KMS-11 (cell line): ENCODE data around the gene PDE8B.

Experiments
- H2AFZ ChIP-seq: fragments of 200-600 bp; sonication (generic); 2 replicates; pipeline ENCODE4 v1.6.1; 2016; ENCODE audit warnings: antibody characterized with exemption, mixed run types, low read depth
- H3K27ac ChIP-seq: fragments of 200-600 bp; sonication (generic); 2 replicates; pipeline ENCODE4 v1.6.1; 2016; ENCODE audit warnings: mild to moderate bottlenecking, mixed run types
- H3K27me3 ChIP-seq: fragments of 200-600 bp; sonication (generic); 2 replicates; pipeline ENCODE4 v1.6.1; 2017; ENCODE audit warnings: mild to moderate bottlenecking, low read depth, mixed run types, moderate library complexity; ENCODE audit not compliant: insufficient read depth
- H3K36me3 ChIP-seq: fragments of 200-600 bp; sonication (generic); 2 replicates; pipeline ENCODE4 v1.6.1; 2017; ENCODE audit warnings: mild to moderate bottlenecking, mixed run types; ENCODE audit not compliant: insufficient read depth
- H3K4me1 ChIP-seq: fragments of 200-600 bp; sonication (generic); 2 replicates; pipeline ENCODE4 v1.6.1; 2016; ENCODE audit warnings: mild to moderate bottlenecking, low read depth, mixed run types; ENCODE audit not compliant: poor library complexity, severe bottlenecking
- H3K4me2 ChIP-seq: fragments of 200-600 bp; sonication (generic); 2 replicates; pipeline ENCODE4 v1.7.0; 2016; ENCODE audit warnings: mild to moderate bottlenecking, mixed run types
- H3K4me3 ChIP-seq: fragments of 200-600 bp; sonication (generic); IDR thresholded peaks from 2 replicates; pipeline ENCODE4 v1.6.1; 2017; ENCODE audit warnings: low read depth, low read length, mixed read lengths; ENCODE audit not compliant: insufficient read depth
- H3K79me2 ChIP-seq: fragments of 200-600 bp; sonication (generic); 2 replicates; pipeline ENCODE4 v1.6.1; 2016; ENCODE audit warnings: low read depth, mixed run types; ENCODE audit not compliant: insufficient read depth
- H3K9ac ChIP-seq: fragments of 200-600 bp; sonication (generic); 2 replicates; pipeline ENCODE4 v1.6.1; 2016; ENCODE audit warnings: mild to moderate bottlenecking, mixed run types
- H4K20me1 ChIP-seq: fragments of 200-600 bp; sonication (generic); 2 replicates; pipeline ENCODE4 v1.6.1; 2016; ENCODE audit warnings: mild to moderate bottlenecking, mixed run types; ENCODE audit not compliant: insufficient read depth
- TF ChIP-seq, protein P1 (sequence below): fragments of 200-600 bp; sonication (generic); conservative IDR thresholded peaks from 2 replicates; pipeline ENCODE4 v1.6.1; 2017; ENCODE audit warnings: low read depth, mild to moderate bottlenecking, antibody characterized with exemption, low read length, moderate library complexity, mixed read lengths

PDE8B gene

DNA sequence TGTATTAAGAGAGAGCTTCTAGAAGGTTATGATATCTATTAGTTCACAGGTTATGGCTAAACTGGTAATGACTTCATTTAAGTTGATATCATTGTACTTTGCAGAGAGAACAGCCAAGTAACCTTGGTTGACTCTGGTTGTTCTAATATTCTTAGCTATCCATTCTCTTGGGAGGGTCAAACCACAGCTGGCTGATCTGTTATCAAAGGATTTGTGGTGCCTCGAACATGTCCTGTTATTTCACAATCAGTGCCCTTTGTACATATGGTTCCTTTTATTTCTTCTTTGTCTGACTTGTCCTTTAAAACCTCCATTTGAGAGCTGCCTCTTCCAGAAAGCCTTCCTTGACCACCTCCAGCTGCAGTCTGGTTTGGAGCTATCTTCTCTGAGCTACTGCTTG lies 61.7 kb downstream of the PDE8B start:
- Histone ChIP-seq H3K27me3 (no peaks in the 10 kb centered on the region), H3K79me2 (no peaks in the 10 kb centered on the region), H3K36me3 (no peaks in the 10 kb centered on the region), H3K27ac (no peak overlapping the region), H4K20me1 (no peaks in the 10 kb centered on the region), H3K9ac (no peak overlapping the region), H3K4me2 (no peak overlapping the region), H3K4me1 (no peaks in the 10 kb centered on the region), H2AFZ (no peak overlapping the region), H3K4me3 (no peak overlapping the region)
- TF ChIP-seq, protein P1, sequence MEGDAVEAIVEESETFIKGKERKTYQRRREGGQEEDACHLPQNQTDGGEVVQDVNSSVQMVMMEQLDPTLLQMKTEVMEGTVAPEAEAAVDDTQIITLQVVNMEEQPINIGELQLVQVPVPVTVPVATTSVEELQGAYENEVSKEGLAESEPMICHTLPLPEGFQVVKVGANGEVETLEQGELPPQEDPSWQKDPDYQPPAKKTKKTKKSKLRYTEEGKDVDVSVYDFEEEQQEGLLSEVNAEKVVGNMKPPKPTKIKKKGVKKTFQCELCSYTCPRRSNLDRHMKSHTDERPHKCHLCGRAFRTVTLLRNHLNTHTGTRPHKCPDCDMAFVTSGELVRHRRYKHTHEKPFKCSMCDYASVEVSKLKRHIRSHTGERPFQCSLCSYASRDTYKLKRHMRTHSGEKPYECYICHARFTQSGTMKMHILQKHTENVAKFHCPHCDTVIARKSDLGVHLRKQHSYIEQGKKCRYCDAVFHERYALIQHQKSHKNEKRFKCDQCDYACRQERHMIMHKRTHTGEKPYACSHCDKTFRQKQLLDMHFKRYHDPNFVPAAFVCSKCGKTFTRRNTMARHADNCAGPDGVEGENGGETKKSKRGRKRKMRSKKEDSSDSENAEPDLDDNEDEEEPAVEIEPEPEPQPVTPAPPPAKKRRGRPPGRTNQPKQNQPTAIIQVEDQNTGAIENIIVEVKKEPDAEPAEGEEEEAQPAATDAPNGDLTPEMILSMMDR: no peak

DNA sequence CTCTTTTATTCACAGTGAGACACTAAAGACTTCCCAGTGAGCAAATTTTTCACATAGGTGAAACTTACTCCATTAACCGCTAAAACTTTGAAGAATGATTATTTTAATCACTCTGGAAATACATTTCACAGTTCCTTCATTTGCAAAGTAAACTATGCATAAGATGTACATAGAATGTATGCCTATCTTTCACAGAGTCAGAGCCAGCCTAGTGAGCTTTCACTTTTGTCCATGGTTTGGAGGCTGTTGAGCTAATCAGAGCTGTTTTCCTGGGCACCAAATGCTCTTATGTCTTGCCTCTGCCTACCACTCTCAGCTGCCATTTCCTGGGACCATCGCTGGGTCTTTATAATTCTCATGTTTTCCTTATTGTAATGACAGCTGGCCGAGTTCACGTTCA lies 67.3 kb downstream of the PDE8B start:
- Histone ChIP-seq H3K36me3 (no peaks in the 10 kb centered on the region), H3K79me2 (no peaks in the 10 kb centered on the region), H3K27me3 (no peaks in the 10 kb centered on the region), H3K9ac (no peak overlapping the region), H3K4me1 (no peaks in the 10 kb centered on the region), H3K27ac (no peak overlapping the region), H3K4me2 (no peak overlapping the region), H2AFZ (no peak overlapping the region), H3K4me3 (no peak overlapping the region), H4K20me1 (no peaks in the 10 kb centered on the region)
- TF ChIP-seq, protein P1: no peak

DNA sequence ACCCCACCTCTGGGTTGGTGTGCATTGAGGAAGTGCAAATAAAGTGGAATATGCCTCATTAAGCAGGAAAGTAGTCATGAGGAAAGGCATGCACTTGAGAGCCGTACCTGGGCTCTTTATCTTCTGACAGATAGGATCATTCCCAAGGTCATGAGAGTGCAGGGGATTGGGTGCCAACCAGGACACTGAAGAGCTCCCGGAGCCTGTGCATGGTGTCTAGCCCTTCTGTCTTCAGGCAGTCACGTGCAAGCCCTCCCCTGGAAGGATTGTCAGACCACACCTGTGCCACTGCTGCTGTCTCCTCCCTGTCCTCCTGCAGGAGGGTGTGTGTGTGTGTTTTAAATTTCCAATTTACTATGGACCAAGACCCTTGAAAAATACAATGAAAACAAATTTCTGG lies 69.6 kb downstream of the PDE8B start:
- H3K4me1 ChIP-seq: no peaks in the 10 kb centered on the region
- TF ChIP-seq, protein P1: no peak
- H3K4me3 ChIP-seq: no peak overlapping the region
- no peak overlapping the region for H3K4me2 ChIP-seq
- no peaks in the 10 kb centered on the region for H3K79me2 ChIP-seq
- no peak overlapping the region for H3K9ac ChIP-seq
- H3K27me3 ChIP-seq: no peaks in the 10 kb centered on the region
- no peak overlapping the region for H3K27ac ChIP-seq
- H2AFZ ChIP-seq: no peak overlapping the region
- no peaks in the 10 kb centered on the region for H4K20me1 ChIP-seq
- H3K36me3 ChIP-seq: no peaks in the 10 kb centered on the region

DNA sequence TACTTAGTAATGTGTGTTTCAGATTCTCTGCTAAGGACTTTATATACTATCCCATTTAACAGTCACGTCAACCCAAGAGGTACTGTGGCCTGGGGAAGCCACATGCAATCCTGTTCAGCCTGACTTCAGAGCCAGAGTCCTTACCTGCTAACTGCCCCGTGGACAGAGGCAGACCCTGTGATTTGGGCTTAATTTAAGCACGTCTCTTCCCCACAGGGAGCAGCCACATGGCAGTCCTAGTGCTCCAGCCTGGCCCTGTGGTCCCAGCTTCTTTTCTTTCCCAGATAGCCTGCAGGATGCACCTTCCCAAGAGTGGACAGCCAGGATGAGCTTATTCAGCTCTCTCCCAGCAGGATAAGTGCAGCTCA lies 71.5 kb downstream of the PDE8B start:
- no peaks in the 10 kb centered on the region for H4K20me1 ChIP-seq
- TF ChIP-seq, protein P1: no peak
- no peak overlapping the region for H3K4me2 ChIP-seq
- no peaks in the 10 kb centered on the region for H3K36me3 ChIP-seq
- H2AFZ ChIP-seq: no peak overlapping the region
- no peaks in the 10 kb centered on the region for H3K27me3 ChIP-seq
- no peaks in the 10 kb centered on the region for H3K4me1 ChIP-seq
- H3K79me2 ChIP-seq: no peaks in the 10 kb centered on the region
- no peak overlapping the region for H3K27ac ChIP-seq
- no peak overlapping the region for H3K9ac ChIP-seq
- H3K4me3 ChIP-seq: no peak overlapping the region
